C4-2B (cell line): ENCODE data around the gene KREMEN1.

Experiments
- ZFX ChIP-seq: fragments of 450-650 bp; IDR thresholded peaks from 2 replicates; pipeline ENCODE4 v1.6.1; 2017
- TF ChIP-seq, protein P1 (sequence below): fragments of 450-650 bp; conservative IDR thresholded peaks from 2 replicates; pipeline ENCODE4 v1.5.1; 2017; ENCODE audit warnings: mild to moderate bottlenecking

DNA sequence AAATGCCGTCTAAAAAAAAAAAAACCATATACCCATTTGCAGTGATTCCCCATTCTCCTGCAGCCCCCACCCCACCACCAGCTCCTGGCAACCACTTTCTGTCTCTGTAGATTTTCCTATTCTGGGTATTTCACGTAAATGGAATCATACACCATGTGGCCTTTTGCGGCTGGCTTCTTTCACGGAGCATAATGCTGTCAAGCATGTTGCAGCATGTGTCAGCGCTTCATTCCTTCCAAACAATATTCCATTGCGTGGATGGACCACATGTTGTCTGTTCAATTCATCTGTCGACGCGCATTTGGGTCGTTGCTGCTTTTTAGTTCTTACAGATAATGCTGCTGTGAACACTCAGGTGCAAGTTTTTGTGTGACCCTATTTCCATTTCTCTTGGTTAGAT is 118.1 kb downstream of the KREMEN1 start:
- no peak for TF ChIP-seq ZFX
- TF ChIP-seq, protein P1, sequence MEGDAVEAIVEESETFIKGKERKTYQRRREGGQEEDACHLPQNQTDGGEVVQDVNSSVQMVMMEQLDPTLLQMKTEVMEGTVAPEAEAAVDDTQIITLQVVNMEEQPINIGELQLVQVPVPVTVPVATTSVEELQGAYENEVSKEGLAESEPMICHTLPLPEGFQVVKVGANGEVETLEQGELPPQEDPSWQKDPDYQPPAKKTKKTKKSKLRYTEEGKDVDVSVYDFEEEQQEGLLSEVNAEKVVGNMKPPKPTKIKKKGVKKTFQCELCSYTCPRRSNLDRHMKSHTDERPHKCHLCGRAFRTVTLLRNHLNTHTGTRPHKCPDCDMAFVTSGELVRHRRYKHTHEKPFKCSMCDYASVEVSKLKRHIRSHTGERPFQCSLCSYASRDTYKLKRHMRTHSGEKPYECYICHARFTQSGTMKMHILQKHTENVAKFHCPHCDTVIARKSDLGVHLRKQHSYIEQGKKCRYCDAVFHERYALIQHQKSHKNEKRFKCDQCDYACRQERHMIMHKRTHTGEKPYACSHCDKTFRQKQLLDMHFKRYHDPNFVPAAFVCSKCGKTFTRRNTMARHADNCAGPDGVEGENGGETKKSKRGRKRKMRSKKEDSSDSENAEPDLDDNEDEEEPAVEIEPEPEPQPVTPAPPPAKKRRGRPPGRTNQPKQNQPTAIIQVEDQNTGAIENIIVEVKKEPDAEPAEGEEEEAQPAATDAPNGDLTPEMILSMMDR: no peak
